ENCODE measurements around the gene VPS13D. TPM values are rescaled to one million over a fixed set of nuclear protein-coding genes. Genes with fewer than 3 reads are reported as not detected.

The VPS13D gene
- total RNA-seq, 4 donors from 2014 or later, result 77.5 to 142 (median 94.4) TPM

- TF ChIP-seq, protein P1, sequence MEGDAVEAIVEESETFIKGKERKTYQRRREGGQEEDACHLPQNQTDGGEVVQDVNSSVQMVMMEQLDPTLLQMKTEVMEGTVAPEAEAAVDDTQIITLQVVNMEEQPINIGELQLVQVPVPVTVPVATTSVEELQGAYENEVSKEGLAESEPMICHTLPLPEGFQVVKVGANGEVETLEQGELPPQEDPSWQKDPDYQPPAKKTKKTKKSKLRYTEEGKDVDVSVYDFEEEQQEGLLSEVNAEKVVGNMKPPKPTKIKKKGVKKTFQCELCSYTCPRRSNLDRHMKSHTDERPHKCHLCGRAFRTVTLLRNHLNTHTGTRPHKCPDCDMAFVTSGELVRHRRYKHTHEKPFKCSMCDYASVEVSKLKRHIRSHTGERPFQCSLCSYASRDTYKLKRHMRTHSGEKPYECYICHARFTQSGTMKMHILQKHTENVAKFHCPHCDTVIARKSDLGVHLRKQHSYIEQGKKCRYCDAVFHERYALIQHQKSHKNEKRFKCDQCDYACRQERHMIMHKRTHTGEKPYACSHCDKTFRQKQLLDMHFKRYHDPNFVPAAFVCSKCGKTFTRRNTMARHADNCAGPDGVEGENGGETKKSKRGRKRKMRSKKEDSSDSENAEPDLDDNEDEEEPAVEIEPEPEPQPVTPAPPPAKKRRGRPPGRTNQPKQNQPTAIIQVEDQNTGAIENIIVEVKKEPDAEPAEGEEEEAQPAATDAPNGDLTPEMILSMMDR (IDR thresholded peaks at IDR 0.05; ENCODE audit: low read depth), result no peak
Observed at GRCh38 chr1:12479311-12479710, 249.5 kb downstream of the VPS13D start.

DNA sequence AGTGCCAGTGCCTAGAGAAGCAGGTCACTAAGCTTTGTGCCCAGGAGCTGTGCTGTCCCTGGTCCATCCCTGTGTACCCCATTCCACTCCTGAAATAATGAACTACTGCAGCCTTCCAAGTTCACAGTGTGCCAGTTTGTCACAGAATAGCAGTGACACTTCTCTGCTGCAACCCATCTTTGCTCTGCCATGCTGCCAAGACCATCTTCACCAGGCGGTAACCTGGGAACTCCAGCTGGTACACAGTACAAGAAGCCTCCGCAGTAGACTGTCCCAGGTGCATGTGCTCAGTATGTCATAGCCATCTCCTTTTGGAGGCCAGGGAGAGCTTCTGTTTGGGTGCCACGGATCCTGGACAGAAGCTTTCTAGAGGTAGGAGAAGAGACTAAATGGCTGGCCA, 250.2 kb downstream of the VPS13D start:
- TF ChIP-seq, protein P1 (IDR thresholded peaks at IDR 0.05; ENCODE audit: low read depth), result no peak

DNA sequence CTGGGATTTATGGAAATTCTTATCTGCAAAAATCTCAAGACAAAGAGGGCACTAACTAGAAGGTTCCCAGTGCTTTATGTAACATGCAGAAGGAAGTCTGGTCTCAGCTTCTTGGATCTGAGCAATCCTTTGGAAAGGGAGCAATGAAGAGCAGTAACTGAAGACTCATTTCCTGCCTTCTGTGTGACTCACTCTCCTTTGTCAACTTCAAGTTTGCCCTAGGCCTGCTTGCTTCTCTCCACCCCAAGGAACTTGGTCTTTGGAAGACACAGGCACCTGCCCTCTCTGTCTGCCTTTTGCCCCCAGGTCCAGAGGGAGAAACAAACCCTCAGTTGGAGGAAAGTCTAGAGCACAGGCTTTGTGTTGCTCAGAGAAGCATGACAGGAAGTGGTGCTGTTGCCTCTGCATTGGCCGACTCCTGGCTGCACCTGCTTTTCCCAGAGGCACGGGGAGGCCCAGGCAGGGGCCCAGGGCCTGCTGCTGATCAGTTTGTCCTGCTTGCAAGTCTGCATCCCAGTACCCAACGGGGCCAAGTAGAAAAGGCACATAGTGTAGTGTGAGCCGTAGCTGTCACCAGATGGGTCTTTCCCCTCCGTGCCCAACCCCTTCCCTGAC, 251.0 kb downstream of the VPS13D start:
- TF ChIP-seq, protein P1 (IDR thresholded peaks at IDR 0.05; ENCODE audit: low read depth), result no peak

DNA sequence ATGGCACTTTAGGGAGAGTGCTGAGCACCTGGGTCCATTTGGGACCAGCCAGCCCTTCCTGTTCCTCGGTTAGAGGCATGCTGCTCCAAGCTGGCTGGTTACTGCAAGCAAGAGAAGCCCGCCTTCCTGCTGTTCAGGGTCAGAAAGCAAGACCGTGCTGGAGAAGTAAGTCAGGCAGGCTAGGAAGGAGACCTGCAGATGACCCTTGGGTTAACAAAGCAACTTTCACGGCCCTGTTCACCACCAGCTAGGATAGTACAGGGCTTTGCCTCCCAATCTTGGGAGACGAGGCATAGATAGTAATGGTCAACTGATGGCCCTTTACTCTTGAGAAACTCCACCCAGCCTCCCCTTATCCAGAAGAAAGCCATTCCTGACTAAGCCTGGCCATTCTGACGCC, 252.1 kb downstream of the VPS13D start:
- TF ChIP-seq, protein P1 (IDR thresholded peaks at IDR 0.05; ENCODE audit: low read depth), result no peak

DNA sequence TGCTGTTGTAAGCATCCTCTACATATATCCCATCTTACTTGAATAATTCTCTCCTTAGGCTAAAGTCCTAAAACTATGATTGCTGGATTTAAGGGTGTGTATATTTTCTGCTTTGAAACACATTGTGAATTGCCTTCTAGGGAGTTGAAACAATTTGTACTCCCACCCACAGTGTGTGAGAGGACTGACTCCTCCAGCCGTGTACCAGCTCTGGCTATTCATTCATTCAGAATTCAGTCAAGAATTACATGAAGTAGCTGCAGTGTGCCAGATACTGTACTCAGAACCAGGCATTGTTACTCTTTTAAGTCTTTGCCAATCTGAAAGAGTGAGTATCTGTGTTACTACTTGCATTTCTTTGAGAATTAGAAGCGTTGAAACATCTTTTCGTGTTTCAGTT, 253.2 kb downstream of the VPS13D start:
- TF ChIP-seq, protein P1 (IDR thresholded peaks at IDR 0.05; ENCODE audit: low read depth), result no peak

DNA sequence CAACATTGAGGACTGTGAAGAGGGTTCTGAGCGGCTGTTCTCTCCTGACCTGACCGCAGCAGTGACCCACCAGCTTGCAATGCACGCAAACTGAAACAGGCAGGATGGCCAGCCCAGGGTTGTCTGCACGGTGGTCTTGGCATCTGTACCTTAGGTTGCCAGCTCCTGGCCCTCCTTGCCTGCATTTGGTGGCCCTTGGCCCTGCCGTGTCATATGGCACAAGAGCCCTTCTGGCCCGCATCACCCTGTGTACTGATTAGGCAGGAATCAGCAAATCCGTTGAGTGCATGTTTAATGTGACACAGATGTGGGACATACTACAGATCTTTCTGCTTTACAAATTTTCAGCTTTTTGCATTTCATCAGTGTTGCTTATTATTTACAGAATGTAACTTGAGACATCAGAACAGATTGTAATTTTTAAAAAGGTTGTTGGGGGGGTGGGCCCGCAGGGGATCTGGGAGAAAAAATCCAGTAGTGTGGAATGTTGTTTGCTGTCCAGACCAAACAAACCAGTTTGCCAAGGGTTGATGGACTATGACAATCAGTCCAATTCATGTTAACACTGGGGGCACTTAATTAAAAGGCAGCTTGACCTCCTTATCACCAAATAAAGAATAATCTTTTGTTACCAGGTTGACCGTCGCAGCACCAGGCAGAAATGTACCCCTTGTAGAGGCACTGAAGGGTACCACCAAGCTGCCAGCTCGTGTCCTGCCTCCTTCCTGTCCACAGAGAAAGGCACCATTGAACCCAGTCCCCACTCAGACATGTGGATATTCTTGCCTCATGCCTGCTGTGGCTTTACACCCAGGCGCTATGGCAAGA, 255.6 kb downstream of the VPS13D start:
- TF ChIP-seq, protein P1 (IDR thresholded peaks at IDR 0.05; ENCODE audit: low read depth), result no peak

DNA sequence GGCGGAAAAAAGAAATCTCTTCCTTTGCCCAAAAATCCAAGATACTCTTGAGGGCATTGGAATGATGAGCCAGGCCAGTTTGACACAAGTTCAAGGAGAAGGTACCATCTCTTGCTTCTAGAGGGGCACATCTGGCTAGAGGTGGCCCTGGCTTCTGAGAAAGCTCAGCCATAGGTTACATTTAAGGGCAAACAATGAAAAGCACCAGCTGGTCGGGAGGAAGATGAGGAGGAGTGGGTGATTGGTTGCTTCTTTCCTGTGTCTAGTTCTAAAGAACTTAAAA, 256.2 kb downstream of the VPS13D start:
- TF ChIP-seq, protein P1 (IDR thresholded peaks at IDR 0.05; ENCODE audit: low read depth), result no peak

Data from subcutaneous adipose tissue (tissue), 4 donors.